Measurements from ENCODE around the gene USP12.

DNA sequence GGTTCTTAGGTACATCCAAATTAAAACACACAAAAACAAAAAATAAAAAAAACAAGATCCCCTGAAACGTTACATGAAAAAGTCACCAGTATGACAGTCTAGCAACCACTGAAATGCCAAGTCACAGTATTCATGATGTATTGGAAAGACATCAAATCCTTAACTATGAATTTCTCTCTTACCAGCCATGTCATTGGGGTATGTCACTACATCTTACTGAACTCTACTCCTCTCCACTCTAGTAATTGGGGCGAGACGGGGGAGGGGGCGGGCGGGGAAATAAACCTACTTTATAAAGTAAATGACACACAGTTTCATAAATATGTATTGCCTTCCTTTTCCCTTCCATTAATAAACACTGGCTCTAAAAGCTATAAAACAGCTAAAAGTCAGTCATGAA lies 65.5 kb downstream of the USP12 start:
- no peak for TF ChIP-seq POLR2AphosphoS5 (IDR thresholded peaks at IDR 0.05; ENCODE audit: borderline replicate concordance, low read depth, low read length)
- TF ChIP-seq EZH2 (IDR thresholded peaks at IDR 0.05) = no peak
- TF ChIP-seq FOXP2 (optimal IDR thresholded peaks at IDR 0.05; ENCODE audit: control extremely low read depth, extremely low read length, insufficient read depth) = no peak

Measured in SK-N-MC (cell line).